ENCODE data around the gene CIB2.

The CIB2 gene

DNA sequence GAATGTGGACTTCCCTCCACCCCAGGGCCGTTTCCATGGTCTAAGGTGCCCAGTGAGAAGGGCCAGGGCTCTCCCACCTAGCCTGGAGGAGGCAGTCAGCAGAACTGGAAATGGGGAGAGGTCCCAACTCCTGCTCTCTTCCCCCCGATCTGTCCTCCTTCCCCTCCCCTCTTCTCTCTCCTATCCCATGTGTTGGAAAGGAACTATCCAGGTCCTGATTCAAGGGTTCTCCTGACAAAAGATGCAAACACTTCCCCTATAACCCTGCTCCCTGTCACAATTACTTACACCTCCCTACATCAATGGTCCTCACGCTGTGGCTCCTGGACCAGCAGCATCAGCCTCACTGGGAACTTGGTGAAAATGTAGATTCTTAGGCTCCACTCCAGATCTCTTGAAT, 6.0 kb downstream of the CIB2 start:
- TF ChIP-seq, protein P1, sequence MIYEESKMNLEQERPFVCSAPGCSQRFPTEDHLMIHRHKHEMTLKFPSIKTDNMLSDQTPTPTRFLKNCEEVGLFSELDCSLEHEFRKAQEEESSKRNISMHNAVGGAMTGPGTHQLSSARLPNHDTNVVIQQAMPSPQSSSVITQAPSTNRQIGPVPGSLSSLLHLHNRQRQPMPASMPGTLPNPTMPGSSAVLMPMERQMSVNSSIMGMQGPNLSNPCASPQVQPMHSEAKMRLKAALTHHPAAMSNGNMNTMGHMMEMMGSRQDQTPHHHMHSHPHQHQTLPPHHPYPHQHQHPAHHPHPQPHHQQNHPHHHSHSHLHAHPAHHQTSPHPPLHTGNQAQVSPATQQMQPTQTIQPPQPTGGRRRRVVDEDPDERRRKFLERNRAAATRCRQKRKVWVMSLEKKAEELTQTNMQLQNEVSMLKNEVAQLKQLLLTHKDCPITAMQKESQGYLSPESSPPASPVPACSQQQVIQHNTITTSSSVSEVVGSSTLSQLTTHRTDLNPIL (CRISPR knock-in tag; IDR thresholded peaks at IDR 0.05; ENCODE audit: low read depth), result no peak
- TF ChIP-seq ZC3H10 (CRISPR knock-in tag; IDR thresholded peaks at IDR 0.05) (no peak), ZFP3 (CRISPR knock-in tag; IDR thresholded peaks at IDR 0.05) (no peak), ESRRG (CRISPR knock-in tag; IDR thresholded peaks at IDR 0.05) (no peak)
- ATAC-seq, result no peak

DNA sequence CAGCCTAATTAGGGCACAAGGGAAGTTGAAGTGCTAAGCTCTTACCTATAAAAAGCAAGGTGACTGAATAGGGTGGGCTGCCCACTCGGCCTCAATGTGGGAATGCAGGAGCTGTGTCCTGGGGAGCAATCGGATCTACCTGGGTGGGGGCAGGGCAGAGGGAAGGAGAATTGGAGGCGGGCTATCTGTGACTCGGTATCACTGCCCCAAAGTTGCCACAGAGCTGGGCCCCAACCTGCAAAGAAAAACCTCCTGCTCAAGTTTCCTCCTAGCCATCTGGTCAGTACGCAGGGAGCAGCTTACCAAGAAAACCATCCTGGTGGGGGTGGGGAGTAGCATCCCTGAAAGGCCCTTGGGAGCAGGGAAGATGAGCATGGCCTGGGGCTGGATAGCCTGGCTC, 10.7 kb downstream of the CIB2 start:
- no peak for ATAC-seq

DNA sequence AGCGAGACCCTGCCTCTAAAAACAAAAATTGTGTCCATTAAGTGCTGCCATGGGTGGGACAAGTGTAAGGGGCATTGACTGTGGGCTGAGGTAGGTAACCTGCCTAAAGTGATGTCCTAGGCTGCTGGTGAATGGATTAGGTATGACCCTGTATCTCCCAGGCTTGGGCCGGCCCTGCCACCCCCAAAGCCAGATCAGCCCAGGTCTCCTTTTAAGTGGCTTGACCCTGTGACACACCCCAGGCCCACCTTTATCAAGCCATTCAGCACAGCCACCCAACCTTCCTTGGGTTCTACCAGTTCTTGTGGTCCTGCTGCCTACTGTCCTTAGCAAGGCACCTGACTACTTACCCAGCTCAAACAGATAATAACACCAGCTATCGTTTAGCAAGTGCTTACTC, 18.7 kb downstream of the CIB2 start:
- TF ChIP-seq, protein P2, sequence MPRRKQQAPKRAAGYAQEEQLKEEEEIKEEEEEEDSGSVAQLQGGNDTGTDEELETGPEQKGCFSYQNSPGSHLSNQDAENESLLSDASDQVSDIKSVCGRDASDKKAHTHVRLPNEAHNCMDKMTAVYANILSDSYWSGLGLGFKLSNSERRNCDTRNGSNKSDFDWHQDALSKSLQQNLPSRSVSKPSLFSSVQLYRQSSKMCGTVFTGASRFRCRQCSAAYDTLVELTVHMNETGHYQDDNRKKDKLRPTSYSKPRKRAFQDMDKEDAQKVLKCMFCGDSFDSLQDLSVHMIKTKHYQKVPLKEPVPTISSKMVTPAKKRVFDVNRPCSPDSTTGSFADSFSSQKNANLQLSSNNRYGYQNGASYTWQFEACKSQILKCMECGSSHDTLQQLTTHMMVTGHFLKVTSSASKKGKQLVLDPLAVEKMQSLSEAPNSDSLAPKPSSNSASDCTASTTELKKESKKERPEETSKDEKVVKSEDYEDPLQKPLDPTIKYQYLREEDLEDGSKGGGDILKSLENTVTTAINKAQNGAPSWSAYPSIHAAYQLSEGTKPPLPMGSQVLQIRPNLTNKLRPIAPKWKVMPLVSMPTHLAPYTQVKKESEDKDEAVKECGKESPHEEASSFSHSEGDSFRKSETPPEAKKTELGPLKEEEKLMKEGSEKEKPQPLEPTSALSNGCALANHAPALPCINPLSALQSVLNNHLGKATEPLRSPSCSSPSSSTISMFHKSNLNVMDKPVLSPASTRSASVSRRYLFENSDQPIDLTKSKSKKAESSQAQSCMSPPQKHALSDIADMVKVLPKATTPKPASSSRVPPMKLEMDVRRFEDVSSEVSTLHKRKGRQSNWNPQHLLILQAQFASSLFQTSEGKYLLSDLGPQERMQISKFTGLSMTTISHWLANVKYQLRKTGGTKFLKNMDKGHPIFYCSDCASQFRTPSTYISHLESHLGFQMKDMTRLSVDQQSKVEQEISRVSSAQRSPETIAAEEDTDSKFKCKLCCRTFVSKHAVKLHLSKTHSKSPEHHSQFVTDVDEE (CRISPR knock-in tag; IDR thresholded peaks at IDR 0.05), result no peak
- no peak for TF ChIP-seq ZFP3 (CRISPR knock-in tag; IDR thresholded peaks at IDR 0.05)
- no peak for TF ChIP-seq ZC3H10 (CRISPR knock-in tag; IDR thresholded peaks at IDR 0.05)
- TF ChIP-seq OSR1 (CRISPR knock-in tag; IDR thresholded peaks at IDR 0.05), result no peak
- TF ChIP-seq, protein P1 (CRISPR knock-in tag; IDR thresholded peaks at IDR 0.05; ENCODE audit: low read depth), result no peak
- TF ChIP-seq ZFP30 (CRISPR knock-in tag; IDR thresholded peaks at IDR 0.05), result no peak
- TF ChIP-seq ISL1 (CRISPR knock-in tag; IDR thresholded peaks at IDR 0.05), result no peak
- TF ChIP-seq TOX (CRISPR knock-in tag; IDR thresholded peaks at IDR 0.05; ENCODE audit: borderline replicate concordance), result no peak
- no peak for TF ChIP-seq RARB (CRISPR knock-in tag; IDR thresholded peaks at IDR 0.05)
- no peak for TF ChIP-seq ARNTL (CRISPR knock-in tag; IDR thresholded peaks at IDR 0.05; ENCODE audit: borderline replicate concordance, low read depth)
- no peak for TF ChIP-seq ZNF565 (CRISPR knock-in tag; conservative IDR thresholded peaks at IDR 0.05; ENCODE audit: low read depth)
- TF ChIP-seq BACH2 (CRISPR knock-in tag; IDR thresholded peaks at IDR 0.05; ENCODE audit: borderline replicate concordance), result no peak
- no peak for ATAC-seq

More for the DNA sequence above, 10.7 kb downstream of the CIB2 start:
- TF ChIP-seq SNAI2 (CRISPR knock-in tag; IDR thresholded peaks at IDR 0.05) (no peak), TCF4 (CRISPR knock-in tag; IDR thresholded peaks at IDR 0.05; ENCODE audit: borderline replicate concordance) (no peak), CSDC2 (CRISPR knock-in tag; IDR thresholded peaks at IDR 0.05) (no peak), ZFP30 (CRISPR knock-in tag; IDR thresholded peaks at IDR 0.05) (no peak), OSR1 (CRISPR knock-in tag; IDR thresholded peaks at IDR 0.05) (no peak), TOX (CRISPR knock-in tag; IDR thresholded peaks at IDR 0.05; ENCODE audit: borderline replicate concordance) (no peak), ZNF565 (CRISPR knock-in tag; conservative IDR thresholded peaks at IDR 0.05; ENCODE audit: low read depth) (no peak), PPARA (CRISPR knock-in tag; IDR thresholded peaks at IDR 0.05; ENCODE audit: borderline replicate concordance) (no peak), ZFP3 (CRISPR knock-in tag; IDR thresholded peaks at IDR 0.05) (no peak), RARB (CRISPR knock-in tag; IDR thresholded peaks at IDR 0.05) (no peak), ISL1 (CRISPR knock-in tag; IDR thresholded peaks at IDR 0.05) (no peak), ESRRG (CRISPR knock-in tag; IDR thresholded peaks at IDR 0.05) (no peak), GLIS3 (CRISPR knock-in tag; IDR thresholded peaks at IDR 0.05) (no peak)
- TF ChIP-seq, protein P2 (CRISPR knock-in tag; IDR thresholded peaks at IDR 0.05), result no peak
- TF ChIP-seq, protein P3, sequence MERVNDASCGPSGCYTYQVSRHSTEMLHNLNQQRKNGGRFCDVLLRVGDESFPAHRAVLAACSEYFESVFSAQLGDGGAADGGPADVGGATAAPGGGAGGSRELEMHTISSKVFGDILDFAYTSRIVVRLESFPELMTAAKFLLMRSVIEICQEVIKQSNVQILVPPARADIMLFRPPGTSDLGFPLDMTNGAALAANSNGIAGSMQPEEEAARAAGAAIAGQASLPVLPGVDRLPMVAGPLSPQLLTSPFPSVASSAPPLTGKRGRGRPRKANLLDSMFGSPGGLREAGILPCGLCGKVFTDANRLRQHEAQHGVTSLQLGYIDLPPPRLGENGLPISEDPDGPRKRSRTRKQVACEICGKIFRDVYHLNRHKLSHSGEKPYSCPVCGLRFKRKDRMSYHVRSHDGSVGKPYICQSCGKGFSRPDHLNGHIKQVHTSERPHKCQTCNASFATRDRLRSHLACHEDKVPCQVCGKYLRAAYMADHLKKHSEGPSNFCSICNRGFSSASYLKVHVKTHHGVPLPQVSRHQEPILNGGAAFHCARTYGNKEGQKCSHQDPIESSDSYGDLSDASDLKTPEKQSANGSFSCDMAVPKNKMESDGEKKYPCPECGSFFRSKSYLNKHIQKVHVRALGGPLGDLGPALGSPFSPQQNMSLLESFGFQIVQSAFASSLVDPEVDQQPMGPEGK (CRISPR knock-in tag; IDR thresholded peaks at IDR 0.05; ENCODE audit: borderline replicate concordance), result no peak
- TF ChIP-seq, protein P4, sequence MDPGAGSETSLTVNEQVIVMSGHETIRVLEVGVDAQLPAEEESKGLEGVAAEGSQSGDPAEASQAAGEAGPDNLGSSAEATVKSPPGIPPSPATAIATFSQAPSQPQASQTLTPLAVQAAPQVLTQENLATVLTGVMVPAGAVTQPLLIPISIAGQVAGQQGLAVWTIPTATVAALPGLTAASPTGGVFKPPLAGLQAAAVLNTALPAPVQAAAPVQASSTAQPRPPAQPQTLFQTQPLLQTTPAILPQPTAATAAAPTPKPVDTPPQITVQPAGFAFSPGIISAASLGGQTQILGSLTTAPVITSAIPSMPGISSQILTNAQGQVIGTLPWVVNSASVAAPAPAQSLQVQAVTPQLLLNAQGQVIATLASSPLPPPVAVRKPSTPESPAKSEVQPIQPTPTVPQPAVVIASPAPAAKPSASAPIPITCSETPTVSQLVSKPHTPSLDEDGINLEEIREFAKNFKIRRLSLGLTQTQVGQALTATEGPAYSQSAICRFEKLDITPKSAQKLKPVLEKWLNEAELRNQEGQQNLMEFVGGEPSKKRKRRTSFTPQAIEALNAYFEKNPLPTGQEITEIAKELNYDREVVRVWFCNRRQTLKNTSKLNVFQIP (CRISPR knock-in tag; IDR thresholded peaks at IDR 0.05; ENCODE audit: borderline replicate concordance, low read depth), result no peak
- TF ChIP-seq, protein P5, sequence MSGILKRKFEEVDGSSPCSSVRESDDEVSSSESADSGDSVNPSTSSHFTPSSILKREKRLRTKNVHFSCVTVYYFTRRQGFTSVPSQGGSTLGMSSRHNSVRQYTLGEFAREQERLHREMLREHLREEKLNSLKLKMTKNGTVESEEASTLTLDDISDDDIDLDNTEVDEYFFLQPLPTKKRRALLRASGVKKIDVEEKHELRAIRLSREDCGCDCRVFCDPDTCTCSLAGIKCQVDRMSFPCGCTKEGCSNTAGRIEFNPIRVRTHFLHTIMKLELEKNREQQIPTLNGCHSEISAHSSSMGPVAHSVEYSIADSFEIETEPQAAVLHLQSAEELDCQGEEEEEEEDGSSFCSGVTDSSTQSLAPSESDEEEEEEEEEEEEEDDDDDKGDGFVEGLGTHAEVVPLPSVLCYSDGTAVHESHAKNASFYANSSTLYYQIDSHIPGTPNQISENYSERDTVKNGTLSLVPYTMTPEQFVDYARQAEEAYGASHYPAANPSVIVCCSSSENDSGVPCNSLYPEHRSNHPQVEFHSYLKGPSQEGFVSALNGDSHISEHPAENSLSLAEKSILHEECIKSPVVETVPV (CRISPR knock-in tag; IDR thresholded peaks at IDR 0.05), result no peak
